Measurements from ENCODE around the gene CHORDC1. TPM values are rescaled to one million over a fixed set of nuclear protein-coding genes. Genes with fewer than 3 reads are reported as not detected.

CHORDC1 gene
- 30.7 TPM for total RNA-seq
- long read RNA-seq, transcript CHORDC1-201 (11 exons, 2,654 nt): major isoform, 17 of 21 reads
- long read RNA-seq, partial matches to known transcripts: 0 of 21 reads
- long read RNA-seq, other reads (novel, unspliced or antisense): 1 of 21 reads

DNA sequence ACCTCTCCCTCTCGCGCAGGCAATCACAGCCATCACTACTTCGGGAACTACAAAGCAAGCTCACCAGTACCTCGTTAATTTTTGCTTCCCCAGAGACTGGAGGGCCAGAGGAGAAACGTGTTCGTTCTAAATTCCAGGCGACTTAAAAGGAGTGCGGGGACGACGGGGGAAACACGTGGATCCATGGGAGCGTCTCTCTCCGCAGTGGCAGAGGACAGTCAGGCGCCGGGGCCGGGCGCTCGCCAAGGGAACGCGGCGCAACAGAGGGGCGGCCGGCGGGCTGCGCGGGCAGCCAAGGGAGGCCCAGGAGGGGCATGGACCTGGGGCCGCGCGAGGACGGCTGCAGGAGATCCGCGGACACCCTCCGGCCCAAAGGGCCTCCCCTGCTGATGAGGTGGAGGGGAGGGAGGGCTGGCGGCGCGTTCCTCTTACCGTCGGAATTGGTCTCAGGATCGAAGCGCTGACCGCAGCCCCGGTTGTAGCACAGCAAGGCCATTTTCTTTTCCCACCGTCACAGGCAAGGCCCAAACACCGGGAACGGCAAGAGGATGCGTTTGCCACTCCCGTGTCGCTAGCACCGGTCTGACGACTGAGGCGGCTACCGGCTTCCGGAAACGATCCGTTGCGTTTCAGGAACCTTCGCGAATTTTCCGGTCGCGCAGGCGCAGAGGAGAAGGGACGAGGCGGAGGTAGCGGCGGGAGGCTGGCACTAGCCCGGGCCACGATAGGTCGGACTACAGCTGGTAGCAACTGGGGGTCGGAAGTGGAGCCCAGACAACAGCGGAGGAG is at the start of gene CHORDC1:
TSS of gene CHORDC1 (minus strand) at position 591 of the 789 bp plus-strand sequence. CDS start at position 496, 95 bp downstream.
- H3K4me1 ChIP-seq: peaks cover 23% of the 10 kb centered on the region
- peak within 1 kb of the TSS; percentile 84 for H3K4me3 ChIP-seq
- intact Hi-C loops (cut with DNase I): no loop called here

DNA sequence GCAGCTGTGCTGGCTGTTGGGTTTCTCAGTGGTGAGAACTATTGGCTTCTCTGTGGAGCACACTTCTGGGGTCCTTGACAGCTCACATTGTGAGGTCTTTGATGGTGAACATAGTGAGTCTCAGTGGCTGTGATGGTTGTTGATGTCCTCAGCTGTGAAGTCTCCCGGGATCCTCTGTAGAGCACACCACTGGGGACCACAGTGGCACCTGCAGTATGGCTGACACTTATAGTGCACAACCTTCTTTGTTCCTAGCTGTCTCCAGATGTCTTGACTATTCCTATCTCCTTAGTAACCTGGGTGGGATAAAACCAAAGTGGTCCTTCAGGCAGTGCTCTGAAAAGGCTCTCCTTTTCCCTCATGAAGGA is 34.3 kb upstream of the CHORDC1 start:
- intact Hi-C loops (cut with DNase I): no loop called here
- DNase-seq: no peak
- TF ChIP-seq, protein P1, sequence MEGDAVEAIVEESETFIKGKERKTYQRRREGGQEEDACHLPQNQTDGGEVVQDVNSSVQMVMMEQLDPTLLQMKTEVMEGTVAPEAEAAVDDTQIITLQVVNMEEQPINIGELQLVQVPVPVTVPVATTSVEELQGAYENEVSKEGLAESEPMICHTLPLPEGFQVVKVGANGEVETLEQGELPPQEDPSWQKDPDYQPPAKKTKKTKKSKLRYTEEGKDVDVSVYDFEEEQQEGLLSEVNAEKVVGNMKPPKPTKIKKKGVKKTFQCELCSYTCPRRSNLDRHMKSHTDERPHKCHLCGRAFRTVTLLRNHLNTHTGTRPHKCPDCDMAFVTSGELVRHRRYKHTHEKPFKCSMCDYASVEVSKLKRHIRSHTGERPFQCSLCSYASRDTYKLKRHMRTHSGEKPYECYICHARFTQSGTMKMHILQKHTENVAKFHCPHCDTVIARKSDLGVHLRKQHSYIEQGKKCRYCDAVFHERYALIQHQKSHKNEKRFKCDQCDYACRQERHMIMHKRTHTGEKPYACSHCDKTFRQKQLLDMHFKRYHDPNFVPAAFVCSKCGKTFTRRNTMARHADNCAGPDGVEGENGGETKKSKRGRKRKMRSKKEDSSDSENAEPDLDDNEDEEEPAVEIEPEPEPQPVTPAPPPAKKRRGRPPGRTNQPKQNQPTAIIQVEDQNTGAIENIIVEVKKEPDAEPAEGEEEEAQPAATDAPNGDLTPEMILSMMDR (IDR thresholded peaks at IDR 0.05): no peak
- Histone ChIP-seq H3K9me3 (no peaks in the 10 kb centered on the region), H3K36me3 (no peaks in the 10 kb centered on the region), H3K27me3 (no peaks in the 10 kb centered on the region), H3K4me1 (no peaks in the 10 kb centered on the region), H3K27ac (no peak overlapping the region), H3K4me3 (no peak overlapping the region)
- ATAC-seq: no peak

More for the DNA sequence above, at the start of gene CHORDC1:
- DNase-seq: peak; percentile 96
- Histone ChIP-seq H3K27me3 (no peaks in the 10 kb centered on the region), H3K9me3 (no peaks in the 10 kb centered on the region), H3K36me3 (no peaks in the 10 kb centered on the region), H3K27ac (peak within 1 kb of the TSS; percentile 88)
- ATAC-seq: peak; percentile 98
- TF ChIP-seq, protein P1 (IDR thresholded peaks at IDR 0.05): no peak

DNA sequence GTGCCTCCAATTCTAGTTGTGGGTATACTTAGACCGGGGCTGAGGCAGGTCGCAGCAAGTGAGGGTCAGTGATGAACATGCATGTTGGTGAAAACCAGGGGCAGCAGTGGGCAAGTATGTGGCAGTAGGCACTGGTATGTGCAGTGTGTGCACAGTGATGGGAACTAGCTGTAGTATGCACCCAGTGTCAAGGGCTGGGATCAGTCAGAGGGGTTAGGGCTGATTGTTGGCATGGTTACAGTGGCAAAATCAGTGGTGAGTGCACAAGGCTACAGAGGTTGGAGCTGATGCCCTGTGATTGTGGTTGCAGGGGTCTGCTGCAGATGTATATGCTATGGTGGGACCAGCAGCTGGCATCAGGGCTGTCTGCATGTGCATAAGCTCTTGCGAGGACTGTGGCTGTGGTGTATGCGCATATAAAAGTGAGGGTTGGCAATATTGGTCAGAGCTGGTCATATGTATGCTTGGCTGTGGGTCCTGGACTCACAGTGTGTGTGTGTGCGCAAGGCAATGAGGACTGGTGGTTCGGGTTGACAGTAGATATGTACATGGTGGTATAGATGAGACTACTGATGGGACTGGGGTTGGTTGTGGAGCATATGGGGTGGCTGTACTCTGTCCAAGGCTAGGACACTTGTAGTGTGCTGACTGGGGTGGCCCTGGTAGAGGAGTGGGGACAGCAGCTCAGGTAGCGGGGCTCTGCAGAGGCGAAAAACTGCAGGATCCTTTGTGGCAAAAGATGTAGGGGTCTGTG is 33.7 kb upstream of the CHORDC1 start:
- TF ChIP-seq, protein P1 (IDR thresholded peaks at IDR 0.05): no peak
- no peaks in the 10 kb centered on the region for H3K9me3 ChIP-seq
- H3K27ac ChIP-seq: no peak overlapping the region
- intact Hi-C loops (cut with DNase I): no loop called here
- H3K36me3 ChIP-seq: no peaks in the 10 kb centered on the region
- ATAC-seq: peak; percentile 31
- H3K4me3 ChIP-seq: no peak overlapping the region
- no peaks in the 10 kb centered on the region for H3K4me1 ChIP-seq
- H3K27me3 ChIP-seq: no peaks in the 10 kb centered on the region
- no peak for DNase-seq

DNA sequence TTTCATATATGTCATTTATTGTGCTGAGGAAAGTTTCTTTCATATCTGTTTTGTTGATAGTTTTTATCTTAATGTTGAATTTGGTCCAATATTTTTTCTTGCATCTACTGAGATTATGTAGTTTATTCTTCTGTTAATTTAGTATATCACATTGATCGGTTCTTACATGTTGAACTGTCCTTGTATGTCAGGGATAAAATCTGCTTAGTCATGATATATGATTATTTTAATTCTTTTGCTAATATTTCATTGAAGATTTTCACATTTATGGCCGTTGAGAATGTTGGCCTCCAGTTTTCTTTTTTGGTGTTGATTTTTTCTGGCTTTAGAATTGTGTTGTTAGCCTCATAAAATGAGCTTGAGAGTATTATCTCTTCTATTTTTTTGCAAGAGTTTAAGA is 31.2 kb upstream of the CHORDC1 start:
- H3K27ac ChIP-seq: no peak overlapping the region
- ATAC-seq: no peak
- no peak for DNase-seq
- intact Hi-C loops (cut with DNase I): no loop called here
- H3K9me3 ChIP-seq: no peaks in the 10 kb centered on the region
- TF ChIP-seq, protein P1 (IDR thresholded peaks at IDR 0.05): no peak
- no peak overlapping the region for H3K4me3 ChIP-seq
- no peaks in the 10 kb centered on the region for H3K27me3 ChIP-seq
- no peaks in the 10 kb centered on the region for H3K4me1 ChIP-seq
- no peaks in the 10 kb centered on the region for H3K36me3 ChIP-seq

DNA sequence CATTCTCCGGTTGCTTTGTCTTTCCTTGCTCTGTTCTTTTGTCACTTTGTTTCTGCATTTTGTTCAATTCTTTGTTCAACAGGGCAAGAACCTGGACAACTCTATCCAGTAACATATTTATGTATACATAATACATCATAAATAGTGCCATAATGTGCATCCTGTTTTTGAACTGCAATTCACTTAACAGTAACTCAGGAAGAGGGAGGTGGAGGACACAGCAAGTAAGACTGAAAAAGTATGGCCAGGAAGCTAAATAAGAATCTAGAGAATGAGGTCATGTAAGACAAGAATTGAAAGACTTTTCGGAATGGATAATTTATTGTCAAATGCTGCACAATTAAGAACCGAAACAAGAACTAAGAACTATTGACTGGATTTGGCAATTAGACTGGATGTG is 29.2 kb upstream of the CHORDC1 start:
- ATAC-seq (no peak), DNase-seq (no peak)
- H3K36me3 ChIP-seq: no peaks in the 10 kb centered on the region
- H3K9me3 ChIP-seq: no peaks in the 10 kb centered on the region
- no peaks in the 10 kb centered on the region for H3K4me1 ChIP-seq
- TF ChIP-seq, protein P1 (IDR thresholded peaks at IDR 0.05): no peak
- no peaks in the 10 kb centered on the region for H3K27me3 ChIP-seq
- intact Hi-C loops (cut with DNase I): no loop called here
- no peak overlapping the region for H3K4me3 ChIP-seq
- H3K27ac ChIP-seq: no peak overlapping the region
